ENCODE results near the gene HLA-F.

Gene HLA-F

DNA sequence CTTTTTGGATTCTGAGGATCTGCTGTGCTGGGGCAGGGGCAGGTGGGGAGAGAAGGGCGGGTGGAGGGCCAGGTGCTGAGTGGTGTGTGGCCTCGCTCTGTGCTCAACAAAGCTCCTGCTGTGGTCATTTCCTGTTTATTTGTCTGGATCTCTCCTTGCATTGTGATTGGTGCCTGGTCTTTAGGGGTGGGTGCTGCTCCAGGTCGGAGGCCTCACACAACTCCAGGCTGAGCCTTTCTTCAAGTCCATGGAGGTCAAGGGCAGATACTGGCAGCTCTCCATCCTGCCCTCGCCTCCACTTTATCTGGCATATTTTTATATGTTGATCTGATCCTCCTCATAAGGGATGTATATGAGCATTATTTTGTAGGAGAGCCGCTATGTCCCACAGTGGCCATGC lies 36.2 kb downstream of the HLA-F start:
- no peak for DNase-seq (ENCODE audit: extremely low read depth in 1 of 2, low read depth in 1 of 2)

GRCh38 chr6:29760328-29760727 lies 37.1 kb downstream of the HLA-F start:
- no peak for DNase-seq (ENCODE audit: extremely low read depth in 1 of 2, low read depth in 1 of 2)

DNA sequence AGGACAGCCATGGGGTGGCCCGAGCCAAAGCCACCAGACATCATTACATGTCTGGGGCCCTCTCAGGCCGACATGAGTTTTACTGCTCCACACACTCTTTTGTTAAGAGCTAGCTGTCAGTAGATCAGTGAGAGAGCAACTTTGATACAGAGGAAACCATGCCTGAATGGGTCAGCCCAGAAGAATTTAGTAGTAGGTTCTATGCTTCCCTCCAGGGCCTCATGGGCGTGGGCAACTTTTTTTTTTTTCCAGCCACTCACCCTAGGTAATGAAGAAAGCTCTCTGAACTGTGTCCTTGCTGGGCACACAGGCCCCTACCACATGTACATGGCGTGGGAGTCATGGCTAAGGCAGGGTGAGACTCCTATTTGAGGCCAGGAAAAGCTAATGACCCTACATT lies 38.8 kb downstream of the HLA-F start:
- no peak for DNase-seq (ENCODE audit: extremely low read depth in 1 of 2, low read depth in 1 of 2)

DNA sequence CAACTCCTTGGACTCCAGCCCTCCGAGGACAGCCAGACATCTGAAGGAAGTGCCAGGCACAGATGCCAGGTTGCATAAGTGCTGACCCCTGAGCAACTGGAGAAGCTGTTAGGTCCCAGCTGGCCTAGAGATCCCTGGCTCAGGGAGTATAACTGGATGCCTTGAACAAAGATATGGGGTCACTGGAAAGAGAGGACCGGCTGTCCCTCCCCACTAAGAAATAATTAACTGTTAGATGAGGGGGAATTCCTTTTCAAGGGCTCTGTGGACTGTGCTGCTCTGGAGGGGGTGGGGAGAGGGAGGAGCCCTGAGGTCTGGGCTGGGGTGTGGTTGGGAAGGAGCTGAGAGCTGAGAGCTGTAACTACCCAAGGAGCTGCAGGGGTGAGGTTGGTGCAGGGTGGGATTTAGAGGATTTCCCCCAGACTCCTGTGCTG lies 39.6 kb downstream of the HLA-F start:
- no peak for DNase-seq (ENCODE audit: extremely low read depth in 1 of 2, low read depth in 1 of 2)

- peak in 1 of 2 donors; percentile 25 for DNase-seq (ENCODE audit: extremely low read depth in 1 of 2, low read depth in 1 of 2)
These were observed 40.5 kb downstream of the HLA-F start for GRCh38 chr6:29763491-29764289.

DNA sequence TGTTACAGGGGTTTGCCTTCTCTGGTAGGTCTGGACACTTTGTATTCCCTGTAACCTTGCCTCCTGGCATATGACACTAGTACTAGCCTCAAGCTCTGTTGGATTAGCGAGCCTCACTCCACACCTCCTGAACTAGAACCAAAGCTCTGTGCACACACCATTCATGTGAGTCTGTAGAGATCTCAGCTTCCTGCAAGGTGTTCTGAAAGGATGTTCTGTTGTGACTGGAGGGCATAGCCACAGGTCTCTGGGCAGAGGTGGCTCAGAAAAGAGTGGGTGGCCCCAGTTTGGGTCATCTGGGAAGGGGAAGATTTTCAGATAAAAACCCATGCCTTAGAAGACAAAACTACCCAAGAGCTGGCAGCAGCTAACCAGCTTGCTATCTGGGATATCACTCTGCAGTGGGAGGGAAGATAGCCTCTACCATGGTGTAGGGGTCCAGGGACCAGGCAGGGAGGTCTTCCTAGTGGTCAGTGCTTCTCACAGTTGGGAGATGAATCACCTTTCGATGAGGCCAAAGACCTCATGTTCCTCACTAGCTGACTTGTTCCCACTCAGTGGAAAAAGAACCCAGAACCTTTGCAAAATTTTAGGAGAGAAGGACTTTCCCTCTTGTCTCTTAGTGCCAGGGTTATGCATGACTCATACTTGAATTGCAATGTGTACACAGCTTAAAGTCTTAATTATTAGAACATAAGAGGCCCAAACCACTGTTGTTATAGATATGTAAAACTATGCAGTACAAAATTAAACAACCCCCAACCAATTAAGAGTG lies 41.4 kb downstream of the HLA-F start:
- DNase-seq (ENCODE audit: extremely low read depth in 1 of 2, low read depth in 1 of 2) = no peak

GRCh38 chr6:29769336-29769735 lies 46.1 kb downstream of the HLA-F start:
- DNase-seq (ENCODE audit: extremely low read depth in 1 of 2, low read depth in 1 of 2) = no peak

- DNase-seq (ENCODE audit: extremely low read depth in 1 of 2, low read depth in 1 of 2) = no peak
These were observed 47.1 kb downstream of the HLA-F start for GRCh38 chr6:29770306-29770705.

- DNase-seq (ENCODE audit: extremely low read depth in 1 of 2, low read depth in 1 of 2) = no peak
These were observed 53.5 kb downstream of the HLA-F start for GRCh38 chr6:29776684-29777083.

Data from stimulated activated CD8-positive, alpha-beta memory T cell treated with anti-CD3 and anti-CD28 coated beads, Interleukin-7, amount 100 ng/mL, for 48 hours (primary cell).